GM18951 (cell line): ENCODE results near the gene DPYD.

Experiments used
- POLR2A ChIP-seq: IDR thresholded peaks from 4 replicates; pipeline ENCODE4 v1.6.1; 2011; ENCODE audit warnings: mild to moderate bottlenecking; ENCODE audit not compliant: insufficient read length, insufficient read depth; ENCODE audit errors: extremely low read depth
- in situ Hi-C: fragments of 300-500 bp; cut with MboI; formaldehyde crosslinking; loops from one replicate; pipeline ENCODE4 v1.12.0; 2022; ENCODE audit warnings: low sequenced_read_pairs, mixed read lengths, inconsistent platforms; ENCODE audit not compliant: unreplicated experiment

DPYD gene

GRCh38 chr1:97056386-97056785, 864.4 kb downstream of the DPYD start:
- in situ Hi-C loops = no loop called here
- no peak for TF ChIP-seq POLR2A

GRCh38 chr1:97053268-97053667, 867.6 kb downstream of the DPYD start:
- TF ChIP-seq POLR2A = no peak
- in situ Hi-C loops = no loop called here

- in situ Hi-C loops = no loop called here
- no peak for TF ChIP-seq POLR2A
These were observed 869.0 kb downstream of the DPYD start for GRCh38 chr1:97051823-97052222.

- in situ Hi-C loops = no loop called here
- no peak for TF ChIP-seq POLR2A
These were observed 870.3 kb downstream of the DPYD start for GRCh38 chr1:97050506-97050905.

GRCh38 chr1:97047421-97047793, 873.4 kb downstream of the DPYD start:
- TF ChIP-seq POLR2A = no peak
- in situ Hi-C loops = no loop called here

- no peak for TF ChIP-seq POLR2A
- in situ Hi-C loops = no loop called here
These were observed 873.9 kb downstream of the DPYD start for GRCh38 chr1:97046765-97047420.

GRCh38 chr1:97044159-97044760, 876.6 kb downstream of the DPYD start:
- in situ Hi-C loops = no loop called here
- TF ChIP-seq POLR2A = no peak

- in situ Hi-C loops = no loop called here
- no peak for TF ChIP-seq POLR2A
These were observed 878.3 kb downstream of the DPYD start for GRCh38 chr1:97042551-97042950.

GRCh38 chr1:97041026-97041425, 879.8 kb downstream of the DPYD start:
- in situ Hi-C loops = no loop called here

GRCh38 chr1:97038410-97038809, 882.4 kb downstream of the DPYD start:
- TF ChIP-seq POLR2A = no peak
- in situ Hi-C loops = no loop called here

More at GRCh38 chr1:97041026-97041425, 879.8 kb downstream of the DPYD start:
- no peak for TF ChIP-seq POLR2A

- no peak for TF ChIP-seq POLR2A
- in situ Hi-C loops = no loop called here
These were observed 886.2 kb downstream of the DPYD start for GRCh38 chr1:97034651-97035050.

- no peak for TF ChIP-seq POLR2A
These were observed 886.9 kb downstream of the DPYD start for GRCh38 chr1:97033949-97034348.

More at GRCh38 chr1:97033949-97034348, 886.9 kb downstream of the DPYD start:
- in situ Hi-C loops = no loop called here
